Pancreas (tissue), 10 donors: ENCODE measurements around the gene PRG2. TPM values are rescaled to one million over a fixed set of nuclear protein-coding genes. Genes with fewer than 3 reads are reported as not detected.

Experiments
- ATAC-seq, 4 donors: fragments of 200-7000 bp; cut with Tn5 transposase; one replicate each; pipeline versions ENCODE4 v1.8.0 to v1.9.1; 2020; ENCODE audit warnings: mild to moderate bottlenecking in 4 of 4, moderate library complexity in 4 of 4
- DNase-seq, 6 donors: peaks; one replicate each; pipeline ENCODE4 v3.0.0-alpha.2; 2020
- FAIRE-seq: peaks from 2 replicates; lab custom pipeline; 2012; peaks lifted over from hg19 to GRCh38; lab: Jason Lieb, UNC
- H3K27ac ChIP-seq, 4 donors: fragments of 200-600 bp; sonication (generic); 1 replicate in 3 of 4; 2 replicates in 1 of 4; pipeline versions ENCODE4 v1.5.0 to v1.8.0; 2020
- H3K27me3 ChIP-seq, 4 donors: fragments of 200-600 bp; one replicate each; pipeline ENCODE4 v1.8.0; 2021
- H3K36me3 ChIP-seq, 3 donors: fragments of 200-600 bp; sonication (generic) in 1 of 3; one replicate each; pipeline versions ENCODE4 v1.5.0 to v1.8.0; 2020 to 2021
- H3K4me1 ChIP-seq, 3 donors: fragments of 200-600 bp; one replicate each; pipeline ENCODE4 v1.8.0; 2021
- H3K4me3 ChIP-seq, 4 donors: fragments of 200-600 bp; sonication (generic) in 2 of 4; one replicate each; pipeline versions ENCODE4 v1.5.0 to v1.8.0; 2020 to 2021
- H3K9me3 ChIP-seq, 4 donors: fragments of 200-600 bp; one replicate each; pipeline ENCODE4 v1.8.0; 2021
- WGBS, 2 donors: extraction: QIAGEN DNeasy Blood & Tissue Kit; methylation state at CpG; one replicate each; pipeline ENCODE4 v1.1.7; 2013; 5-methylcytosine and 5-hydroxymethylcytosine counted together
- intact Hi-C, 3 donors: fragments of 100-400 bp; cut with DNase I; formaldehyde crosslinking; loops; one replicate each; pipeline versions ENCODE4 v1.11.1 to v1.14.2; 2022
- polyA plus RNA-seq, 2 donors: library from polyadenylated mRNA; stranded (reverse); fragments of 200-250 nt; gene quantifications; one replicate each; pipeline ENCODE4 v1.2.3, GENCODE V29; 2013
- total RNA-seq, 6 donors: library from RNA; stranded (reverse); fragmentation: NEBNext Ultra II Directional in 4 of 6; extraction: Animal tissue kit (Norgen Biotek cat#: 25700) in 4 of 6; gene quantifications; one replicate each; pipeline versions ENCODE4 v1.2.1 to v1.2.4, GENCODE V29; 2021 to 2023
- TF ChIP-seq, protein P1 (sequence below), 4 donors: fragments of 200-600 bp; sonication (generic) in 3 of 4; IDR thresholded peaks; one replicate each; pipeline versions ENCODE4 v1.5.0 to v1.8.0; 2021; ENCODE audit warnings: antibody characterized with exemption in 4 of 4
- donor health status: healthy with polysubstance abuse.
- donor health status: DM: no; HTN: no; CAD: no; lungs with moderate emphysema.
- donor health status: DM: no; HTN: no; CAD: no.
- donor health status: control.
- donor health status: control.
- donor health status: Bipolar disorder and iron deficiency.
- donor health status: DM: yes; HTN: yes; CAD: no.
- donor health status: DM: no; HTN: no; CAD: no.
- donor health status: DM: no; HTN: no; CAD: no.
- donor health status: DM: yes; HTN: yes; CAD: no.

The PRG2 gene
- total and polyA plus RNA-seq, 8 donors, result 0.57 to 0.96 TPM; not detected in 6

DNA sequence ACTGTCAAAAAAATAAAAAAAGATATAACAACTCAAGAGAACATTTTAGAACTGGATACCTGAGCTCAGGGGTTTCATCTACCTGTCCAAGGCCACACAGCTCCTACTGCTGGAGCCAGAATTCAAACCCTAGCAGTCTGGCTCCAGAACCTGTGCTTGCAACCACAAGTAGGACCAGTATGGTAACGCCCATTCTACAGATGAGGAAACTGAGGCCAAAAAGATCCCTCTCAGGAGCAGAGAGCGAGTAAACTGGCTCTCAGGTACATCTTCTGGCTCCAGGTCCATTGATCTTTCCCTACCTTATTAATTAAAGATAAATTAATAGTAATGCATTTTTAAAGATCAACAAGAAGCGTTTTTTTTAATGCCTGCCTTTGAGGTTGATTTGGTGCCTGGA, 33.1 kb downstream of the PRG2 start:
- DNase-seq (no peak), FAIRE-seq (no peak), ATAC-seq (no peak)
- TF ChIP-seq, protein P1, sequence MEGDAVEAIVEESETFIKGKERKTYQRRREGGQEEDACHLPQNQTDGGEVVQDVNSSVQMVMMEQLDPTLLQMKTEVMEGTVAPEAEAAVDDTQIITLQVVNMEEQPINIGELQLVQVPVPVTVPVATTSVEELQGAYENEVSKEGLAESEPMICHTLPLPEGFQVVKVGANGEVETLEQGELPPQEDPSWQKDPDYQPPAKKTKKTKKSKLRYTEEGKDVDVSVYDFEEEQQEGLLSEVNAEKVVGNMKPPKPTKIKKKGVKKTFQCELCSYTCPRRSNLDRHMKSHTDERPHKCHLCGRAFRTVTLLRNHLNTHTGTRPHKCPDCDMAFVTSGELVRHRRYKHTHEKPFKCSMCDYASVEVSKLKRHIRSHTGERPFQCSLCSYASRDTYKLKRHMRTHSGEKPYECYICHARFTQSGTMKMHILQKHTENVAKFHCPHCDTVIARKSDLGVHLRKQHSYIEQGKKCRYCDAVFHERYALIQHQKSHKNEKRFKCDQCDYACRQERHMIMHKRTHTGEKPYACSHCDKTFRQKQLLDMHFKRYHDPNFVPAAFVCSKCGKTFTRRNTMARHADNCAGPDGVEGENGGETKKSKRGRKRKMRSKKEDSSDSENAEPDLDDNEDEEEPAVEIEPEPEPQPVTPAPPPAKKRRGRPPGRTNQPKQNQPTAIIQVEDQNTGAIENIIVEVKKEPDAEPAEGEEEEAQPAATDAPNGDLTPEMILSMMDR (IDR thresholded peaks at IDR 0.05), result no peak
- Histone ChIP-seq H3K4me1 (peaks cover 0 to 8% (median 0%) of the 10 kb centered on the region in 3 donors), H3K27ac (peak overlapping the region in 1 of 4 donors; percentile 47), H3K27me3 (no peaks in the 10 kb centered on the region), H3K4me3 (no peak overlapping the region), H3K36me3 (no peaks in the 10 kb centered on the region), H3K9me3 (no peaks in the 10 kb centered on the region)
- WGBS, 2 donors, result 81 to 83% methylated on average over 3 of the region's 3 CpGs
- intact Hi-C loops, result no loop called here

GRCh38 chr11:57356268-57356667, 34.2 kb downstream of the PRG2 start:
- no peak for ATAC-seq
- FAIRE-seq, result no peak
- H3K4me3 ChIP-seq, result no peak overlapping the region
- peak overlapping the region in 2 of 4 donors; percentile 5 to 50 for H3K27ac ChIP-seq
- peaks cover 0 to 8% (median 0%) of the 10 kb centered on the region in 3 donors for H3K4me1 ChIP-seq
- no peaks in the 10 kb centered on the region for H3K27me3 ChIP-seq
- DNase-seq, result no peak
- no peaks in the 10 kb centered on the region for H3K36me3 ChIP-seq
- no peaks in the 10 kb centered on the region for H3K9me3 ChIP-seq
- intact Hi-C loops, result no loop called here
- TF ChIP-seq, protein P1 (IDR thresholded peaks at IDR 0.05), result no peak
- 34 to 35% methylated on average over 9 of the region's 9 CpGs for WGBS, 2 donors

- H3K36me3 ChIP-seq, result no peaks in the 10 kb centered on the region
- ATAC-seq, result peak in 1 of 4 donors; percentile 12
- no peaks in the 10 kb centered on the region for H3K27me3 ChIP-seq
- 85% methylated on average over 6 of the region's 6 CpGs for WGBS, 2 donors
- intact Hi-C loops, result no loop called here
- no peak for FAIRE-seq
- no peak for DNase-seq
- peaks cover 0 to 8% (median 0%) of the 10 kb centered on the region in 3 donors for H3K4me1 ChIP-seq
- no peak overlapping the region for H3K27ac ChIP-seq
- TF ChIP-seq, protein P1 (IDR thresholded peaks at IDR 0.05), result no peak
- H3K9me3 ChIP-seq, result no peaks in the 10 kb centered on the region
- no peak overlapping the region for H3K4me3 ChIP-seq
These were observed 35.8 kb downstream of the PRG2 start for GRCh38 chr11:57354699-57355098.

- Histone ChIP-seq H3K4me3 (no peak overlapping the region), H3K36me3 (no peaks in the 10 kb centered on the region), H3K27me3 (no peaks in the 10 kb centered on the region), H3K4me1 (peaks cover 0 to 8% (median 0%) of the 10 kb centered on the region in 3 donors), H3K27ac (no peak overlapping the region), H3K9me3 (no peaks in the 10 kb centered on the region)
- no peak for ATAC-seq
- intact Hi-C loops, result no loop called here
- FAIRE-seq, result no peak
- no peak for DNase-seq
- TF ChIP-seq, protein P1 (IDR thresholded peaks at IDR 0.05), result no peak
- WGBS, 2 donors, result 77 to 86% methylated on average over 4 of the region's 4 CpGs
These were observed 36.6 kb downstream of the PRG2 start for GRCh38 chr11:57353852-57354251.

- DNase-seq (no peak), ATAC-seq (no peak), FAIRE-seq (no peak)
- TF ChIP-seq, protein P1 (IDR thresholded peaks at IDR 0.05), result no peak
- no peaks in the 10 kb centered on the region for H3K9me3 ChIP-seq
- no peak overlapping the region for H3K27ac ChIP-seq
- no peaks in the 10 kb centered on the region for H3K27me3 ChIP-seq
- no peaks in the 10 kb centered on the region for H3K36me3 ChIP-seq
- no peak overlapping the region for H3K4me3 ChIP-seq
- peaks cover 0 to 8% (median 0%) of the 10 kb centered on the region in 3 donors for H3K4me1 ChIP-seq
- intact Hi-C loops, result no loop called here
- 64 to 79% methylated on average over 4 of the region's 4 CpGs for WGBS, 2 donors
These were observed 37.0 kb downstream of the PRG2 start for GRCh38 chr11:57353446-57353845.
